Fibroblast of lung (primary cell): ENCODE measurements around the gene ZXDC. TPM values are rescaled to one million over a fixed set of nuclear protein-coding genes. Genes with fewer than 3 reads are reported as not detected.

Experiments used
- DNase-seq, 2 donors: peaks; one replicate each; pipeline versions ENCODE4 v3.0.0 to v3.0.0-alpha.2; 2010; ENCODE audit warnings: low read depth in 2 of 2
- H2AFZ ChIP-seq: 2 replicates; pipeline ENCODE4 v1.5.1; 2012; ENCODE audit warnings: low read length, control low read depth, inconsistent platforms
- H3K27ac ChIP-seq: 2 replicates; pipeline ENCODE4 v1.5.1; 2011; ENCODE audit warnings: low read length, control low read depth; ENCODE audit not compliant: insufficient read depth
- H3K27me3 ChIP-seq: 2 replicates; pipeline ENCODE4 v1.5.1; 2011; ENCODE audit warnings: mild to moderate bottlenecking, low read length; ENCODE audit not compliant: control insufficient read depth, insufficient read depth
- H3K36me3 ChIP-seq: 2 replicates; pipeline ENCODE4 v1.5.1; 2011; ENCODE audit warnings: low read length; ENCODE audit not compliant: control insufficient read depth, insufficient read depth
- H3K4me1 ChIP-seq: 2 replicates; pipeline ENCODE4 v1.5.1; 2011; ENCODE audit warnings: low read length; ENCODE audit not compliant: control insufficient read depth, insufficient read depth; ENCODE audit errors: extremely low read depth
- H3K4me2 ChIP-seq: 2 replicates; pipeline ENCODE4 v1.5.1; 2011; ENCODE audit warnings: low read length, control low read depth; ENCODE audit not compliant: insufficient read depth; ENCODE audit errors: extremely low read depth
- H3K4me3 ChIP-seq, 4 experiments: fragments of 200-600 bp in 1 of 4; sonication (generic) in 1 of 4; replicated peaks in 1 of 4; 2 replicates each; pipeline ENCODE4 v1.5.1; 2011 to 2016; ENCODE audit warnings: low read length in 4 of 4, low read depth in 3 of 4, mild to moderate bottlenecking in 3 of 4, control low read depth in 2 of 4, inconsistent platforms in 1 of 4, mixed read lengths in 1 of 4; ENCODE audit not compliant: insufficient read depth in 1 of 4; ENCODE audit errors: control extremely low read depth in 1 of 4
- H3K79me2 ChIP-seq: 2 replicates; pipeline ENCODE4 v1.5.1; 2012; ENCODE audit warnings: mild to moderate bottlenecking, low read length, inconsistent platforms; ENCODE audit not compliant: control insufficient read depth, insufficient read depth
- H3K9ac ChIP-seq: 2 replicates; pipeline ENCODE4 v1.5.1; 2011; ENCODE audit warnings: mild to moderate bottlenecking, low read length, control low read depth; ENCODE audit not compliant: insufficient read depth
- H3K9me3 ChIP-seq: 2 replicates; pipeline ENCODE4 v1.5.1; 2012; ENCODE audit warnings: low read depth, low read length; ENCODE audit not compliant: control insufficient read depth, insufficient read depth
- H4K20me1 ChIP-seq: 2 replicates; pipeline ENCODE4 v1.5.1; 2011; ENCODE audit warnings: low read length; ENCODE audit not compliant: control insufficient read depth, insufficient read depth; ENCODE audit errors: extremely low read depth
- EZH2 ChIP-seq: IDR thresholded peaks from 2 replicates; pipeline ENCODE4 v1.5.1; 2012; ENCODE audit warnings: low read length, control low read depth, mild to moderate bottlenecking; ENCODE audit errors: missing control alignments
- polyA plus RNA-seq, 2 donors: library from polyadenylated mRNA; depleted of rRNA in 1 of 2; stranded (reverse) in 1 of 2; unstranded in 1 of 2; fragments of >200 nt; gene quantifications; 2 replicates each; pipeline ENCODE4 v1.2.1, GENCODE V29; 2011 to 2012; ENCODE audit warnings: missing spikeins in 1 of 2
- total RNA-seq: library from RNA; depleted of rRNA; stranded (reverse); fragments of >200 nt; gene quantifications from 2 replicates; pipeline ENCODE4 v1.2.1, GENCODE V29; 2014
- TF ChIP-seq, protein P1 (sequence below), 2 donors: IDR thresholded peaks in 1 of 2; conservative IDR thresholded peaks in 1 of 2; 1 replicate in 1 of 2; 2 replicates in 1 of 2; pipeline ENCODE4 v1.5.1; 2011 to 2012; ENCODE audit warnings: low read length in 2 of 2, control low read depth in 1 of 2, inconsistent platforms in 1 of 2, low read depth in 1 of 2, mild to moderate bottlenecking in 1 of 2

ZXDC gene
- total and polyA plus RNA-seq, 2 donors (not counting 1 experiment from before 2014, with no cell fraction given): 5.9 to 17.8 TPM

DNA sequence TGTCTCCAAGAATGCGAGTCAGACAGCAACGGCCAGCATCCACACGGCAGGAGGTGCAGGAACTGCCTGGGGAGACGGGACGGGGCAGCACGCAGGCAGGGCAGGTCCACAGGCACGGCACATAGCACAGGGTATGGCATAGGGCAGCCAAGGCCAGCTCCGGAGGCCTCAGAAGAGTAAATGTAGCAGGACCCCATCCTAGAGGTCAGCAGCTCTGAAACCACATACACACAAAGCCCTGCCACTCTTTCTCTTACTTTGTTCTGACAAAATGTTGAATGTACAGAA, 26.9 kb downstream of the ZXDC start:
- Histone ChIP-seq H3K4me2 (no peak overlapping the region), H3K27me3 (no peaks in the 10 kb centered on the region), H3K36me3 (peaks cover 4% of the 10 kb centered on the region), H3K4me1 (peaks cover 6% of the 10 kb centered on the region), H3K4me3 (no peak overlapping the region), H4K20me1 (no peaks in the 10 kb centered on the region), H3K79me2 (no peaks in the 10 kb centered on the region), H3K27ac (no peak overlapping the region), H2AFZ (no peak overlapping the region), H3K9ac (no peak overlapping the region), H3K9me3 (no peaks in the 10 kb centered on the region)
- no peak for TF ChIP-seq EZH2
- TF ChIP-seq, protein P1, sequence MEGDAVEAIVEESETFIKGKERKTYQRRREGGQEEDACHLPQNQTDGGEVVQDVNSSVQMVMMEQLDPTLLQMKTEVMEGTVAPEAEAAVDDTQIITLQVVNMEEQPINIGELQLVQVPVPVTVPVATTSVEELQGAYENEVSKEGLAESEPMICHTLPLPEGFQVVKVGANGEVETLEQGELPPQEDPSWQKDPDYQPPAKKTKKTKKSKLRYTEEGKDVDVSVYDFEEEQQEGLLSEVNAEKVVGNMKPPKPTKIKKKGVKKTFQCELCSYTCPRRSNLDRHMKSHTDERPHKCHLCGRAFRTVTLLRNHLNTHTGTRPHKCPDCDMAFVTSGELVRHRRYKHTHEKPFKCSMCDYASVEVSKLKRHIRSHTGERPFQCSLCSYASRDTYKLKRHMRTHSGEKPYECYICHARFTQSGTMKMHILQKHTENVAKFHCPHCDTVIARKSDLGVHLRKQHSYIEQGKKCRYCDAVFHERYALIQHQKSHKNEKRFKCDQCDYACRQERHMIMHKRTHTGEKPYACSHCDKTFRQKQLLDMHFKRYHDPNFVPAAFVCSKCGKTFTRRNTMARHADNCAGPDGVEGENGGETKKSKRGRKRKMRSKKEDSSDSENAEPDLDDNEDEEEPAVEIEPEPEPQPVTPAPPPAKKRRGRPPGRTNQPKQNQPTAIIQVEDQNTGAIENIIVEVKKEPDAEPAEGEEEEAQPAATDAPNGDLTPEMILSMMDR (conservative IDR thresholded peaks at IDR 0.05 in 1 of 2, IDR thresholded peaks at IDR 0.05 in 1 of 2; ENCODE audit: low read depth in 1 of 2, low read length in 2 of 2): no peak
- no peak for DNase-seq

DNA sequence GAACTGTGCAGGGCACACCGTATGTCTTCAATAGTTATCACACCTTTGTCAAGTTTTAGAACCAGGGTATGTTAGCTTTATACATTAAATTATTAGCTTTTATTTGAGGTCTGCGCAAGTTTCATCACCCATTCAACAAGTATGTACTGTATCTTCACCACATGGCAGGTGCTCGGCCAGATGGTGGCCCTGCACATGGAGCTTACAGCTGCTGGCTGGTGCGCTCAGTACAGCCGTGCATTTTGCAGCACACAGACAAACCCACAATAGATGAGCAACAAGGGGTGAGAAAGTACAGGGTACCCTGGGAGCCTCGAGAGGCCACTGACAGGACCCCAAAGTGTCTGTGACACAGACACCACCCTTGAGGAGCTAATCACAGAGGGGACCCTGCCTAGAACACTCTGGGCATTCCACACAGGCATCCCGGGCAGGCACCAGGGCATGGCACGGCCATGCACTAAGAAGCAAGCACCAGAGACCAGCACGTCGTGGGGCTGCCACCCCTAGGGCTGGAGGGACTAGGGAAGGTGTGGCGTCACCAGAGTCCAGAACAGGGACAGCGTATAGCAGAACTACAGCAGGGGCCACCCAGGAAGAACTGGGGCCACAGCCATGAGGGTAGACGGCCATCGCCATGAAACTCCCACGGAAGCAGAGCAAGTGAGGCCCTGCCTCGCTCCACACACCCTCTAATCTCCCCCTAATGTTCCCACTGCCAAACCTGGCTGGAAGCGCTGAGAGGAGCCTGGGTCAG, 27.4 kb downstream of the ZXDC start:
- TF ChIP-seq, protein P1 (conservative IDR thresholded peaks at IDR 0.05 in 1 of 2, IDR thresholded peaks at IDR 0.05 in 1 of 2; ENCODE audit: low read depth in 1 of 2, low read length in 2 of 2): no peak
- no peak for TF ChIP-seq EZH2
- H3K4me1 ChIP-seq: peaks cover 6% of the 10 kb centered on the region

DNA sequence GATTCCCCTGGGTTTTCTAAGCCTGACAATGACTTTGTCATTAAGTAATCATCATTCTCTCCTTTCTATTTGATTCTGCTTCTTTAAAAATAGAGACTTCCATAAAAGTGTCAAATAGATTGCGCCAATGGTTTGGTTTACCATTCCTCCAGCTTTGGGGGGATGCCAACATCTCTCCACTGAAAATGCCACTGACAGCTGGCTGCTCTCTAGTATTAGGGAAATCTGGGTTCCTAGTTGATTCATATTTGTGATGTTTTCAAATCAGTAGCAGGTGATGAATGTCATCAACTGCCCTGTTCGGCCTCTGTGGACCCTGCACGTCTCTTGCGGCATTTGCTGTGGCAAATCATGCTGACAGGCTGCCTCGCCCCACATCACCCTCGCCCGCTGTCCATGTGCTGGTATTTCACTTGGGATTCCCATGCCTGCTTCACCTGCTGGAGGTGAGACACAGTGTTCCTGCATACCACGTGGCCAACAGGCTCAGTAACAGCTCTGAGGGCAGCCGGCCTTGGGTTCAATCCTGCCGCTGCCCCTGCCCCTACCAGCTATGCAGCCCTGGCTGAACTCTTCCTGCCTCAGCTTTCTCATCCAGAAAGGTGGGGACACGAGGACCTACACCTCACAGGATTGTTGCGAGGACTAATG, 28.1 kb downstream of the ZXDC start:
- H3K4me3 ChIP-seq: no peak overlapping the region
- H3K27me3 ChIP-seq: no peaks in the 10 kb centered on the region
- peaks cover 2% of the 10 kb centered on the region for H4K20me1 ChIP-seq
- no peaks in the 10 kb centered on the region for H3K79me2 ChIP-seq
- DNase-seq: peak in 1 of 2 donors; percentile 51
- H3K9me3 ChIP-seq: no peaks in the 10 kb centered on the region
- no peak overlapping the region for H3K4me2 ChIP-seq
- TF ChIP-seq, protein P1 (conservative IDR thresholded peaks at IDR 0.05 in 1 of 2, IDR thresholded peaks at IDR 0.05 in 1 of 2; ENCODE audit: low read depth in 1 of 2, low read length in 2 of 2): no peak
- no peak for TF ChIP-seq EZH2
- H3K9ac ChIP-seq: no peak overlapping the region
- H2AFZ ChIP-seq: no peak overlapping the region
- peaks cover 4% of the 10 kb centered on the region for H3K36me3 ChIP-seq
- H3K4me1 ChIP-seq: peaks cover 6% of the 10 kb centered on the region
- no peak overlapping the region for H3K27ac ChIP-seq

More for the DNA sequence above, 27.4 kb downstream of the ZXDC start:
- Histone ChIP-seq H3K36me3 (peaks cover 4% of the 10 kb centered on the region), H3K4me3 (no peak overlapping the region), H3K27ac (no peak overlapping the region), H4K20me1 (no peaks in the 10 kb centered on the region), H3K9me3 (no peaks in the 10 kb centered on the region), H2AFZ (no peak overlapping the region), H3K9ac (no peak overlapping the region), H3K79me2 (no peaks in the 10 kb centered on the region), H3K4me2 (no peak overlapping the region), H3K27me3 (no peaks in the 10 kb centered on the region)
- DNase-seq: no peak
